HEK293 (cell line): ENCODE data around the gene CHN1.

Source experiments
- CTCF ChIA-PET: fragments of 350-600 bp; formaldehyde crosslinking; extraction: SDS; loops from one replicate; lab custom pipeline; 2021; ENCODE audit warnings: antibody characterized with exemption; lab: Yijun Ruan, JAX
- POLR2A ChIA-PET: fragments of 300-600 bp; formaldehyde crosslinking; extraction: SDS; loops from one replicate; lab custom pipeline; 2020; ENCODE audit warnings: antibody characterized with exemption, inconsistent platforms; lab: Yijun Ruan, JAX
- H3K27ac ChIP-seq: fragments of 200-500 bp; sonication (Bioruptor generic); 2 replicates; pipeline ENCODE4 v1.5.1; 2014; ENCODE audit warnings: low read depth, low read length, control low read depth, inconsistent platforms; ENCODE audit errors: extremely low read depth
- H3K36me3 ChIP-seq, 2 experiments: fragments of 200-500 bp in 1 of 2; sonication (Bioruptor generic) in 1 of 2; 1 replicate in 1 of 2; 2 replicates in 1 of 2; pipeline ENCODE4 v1.5.1; 2014 to 2017; ENCODE audit warnings: inconsistent platforms in 2 of 2, low read length in 2 of 2; ENCODE audit not compliant: control insufficient read depth in 2 of 2, insufficient read depth in 1 of 2
- H3K4me1 ChIP-seq: fragments of 200-500 bp; sonication (Bioruptor generic); 2 replicates; pipeline ENCODE4 v1.5.1; 2014; ENCODE audit warnings: mild to moderate bottlenecking, low read length, inconsistent platforms; ENCODE audit not compliant: control insufficient read depth, insufficient read depth
- H3K4me3 ChIP-seq: 2 replicates; pipeline ENCODE4 v1.5.1; 2011; ENCODE audit warnings: low read depth, mild to moderate bottlenecking, control low read depth, low read length, moderate library complexity
- H3K9me3 ChIP-seq: fragments of 200-500 bp; sonication (Bioruptor generic); 2 replicates; pipeline ENCODE4 v1.5.1; 2014; ENCODE audit warnings: low read depth, low read length, inconsistent platforms; ENCODE audit not compliant: control insufficient read depth, insufficient read depth
- CTCF ChIP-seq: fragments of 450-650 bp; formaldehyde crosslinking; IDR thresholded peaks from 2 replicates; pipeline ENCODE4 v1.5.1; 2016; ENCODE audit warnings: missing biosample characterization, missing genetic modification characterization
- GLI2 ChIP-seq: fragments of 450-650 bp; formaldehyde crosslinking; IDR thresholded peaks from 2 replicates; pipeline ENCODE4; 2017; ENCODE audit warnings: missing biosample characterization, missing genetic modification characterization, low read depth, borderline replicate concordance
- KLF10 ChIP-seq: fragments of 450-650 bp; IDR thresholded peaks from 2 replicates; pipeline ENCODE4 v1.5.1; 2018; ENCODE audit warnings: missing biosample characterization, mild to moderate bottlenecking, missing genetic modification characterization
- RBAK ChIP-seq: fragments of 450-650 bp; formaldehyde crosslinking; IDR thresholded peaks from 2 replicates; pipeline ENCODE4 v1.5.1; 2016; ENCODE audit warnings: missing biosample characterization, missing genetic modification characterization
- SP3 ChIP-seq: fragments of 450-650 bp; formaldehyde crosslinking; IDR thresholded peaks from 2 replicates; pipeline ENCODE4 v1.5.1; 2016; ENCODE audit warnings: missing biosample characterization, missing genetic modification characterization
- ZFHX2 ChIP-seq: fragments of 450-650 bp; formaldehyde crosslinking; conservative IDR thresholded peaks from 2 replicates; pipeline ENCODE4 v1.5.1; 2016; ENCODE audit warnings: missing biosample characterization, missing genetic modification characterization
- ZNF114 ChIP-seq: fragments of 450-650 bp; formaldehyde crosslinking; IDR thresholded peaks from 2 replicates; pipeline ENCODE4 v1.5.0; 2017; ENCODE audit warnings: missing biosample characterization, missing genetic modification characterization
- ZNF202 ChIP-seq: fragments of 450-650 bp; formaldehyde crosslinking; IDR thresholded peaks from 2 replicates; pipeline ENCODE4 v1.5.1; 2016; ENCODE audit warnings: missing biosample characterization, missing genetic modification characterization, borderline replicate concordance
- ZNF280C ChIP-seq: fragments of 450-650 bp; formaldehyde crosslinking; IDR thresholded peaks from 2 replicates; pipeline ENCODE4 v1.5.1; 2016; ENCODE audit warnings: missing biosample characterization, missing genetic modification characterization
- ZNF302 ChIP-seq: fragments of 450-650 bp; formaldehyde crosslinking; IDR thresholded peaks from 2 replicates; pipeline ENCODE4 v1.5.1; 2016; ENCODE audit warnings: missing biosample characterization, missing genetic modification characterization, low read depth
- ZNF311 ChIP-seq: fragments of 450-650 bp; formaldehyde crosslinking; IDR thresholded peaks from 2 replicates; pipeline ENCODE4 v1.5.1; 2017; ENCODE audit warnings: missing biosample characterization, missing genetic modification characterization, borderline replicate concordance
- ZNF341 ChIP-seq: fragments of 450-650 bp; formaldehyde crosslinking; IDR thresholded peaks from 2 replicates; pipeline ENCODE4; 2016; ENCODE audit warnings: low read depth, missing biosample characterization, missing genetic modification characterization
- ZNF404 ChIP-seq: fragments of 450-650 bp; formaldehyde crosslinking; IDR thresholded peaks from 2 replicates; pipeline ENCODE4 v1.5.1; 2017; ENCODE audit warnings: missing biosample characterization, missing genetic modification characterization
- ZNF423 ChIP-seq: fragments of 450-650 bp; formaldehyde crosslinking; IDR thresholded peaks from 2 replicates; pipeline ENCODE4 v1.5.1; 2016; ENCODE audit warnings: missing biosample characterization, missing genetic modification characterization
- ZNF501 ChIP-seq: fragments of 450-650 bp; formaldehyde crosslinking; IDR thresholded peaks from 2 replicates; pipeline ENCODE4 v1.5.1; 2016; ENCODE audit warnings: missing biosample characterization, missing genetic modification characterization
- ZNF529 ChIP-seq: fragments of 450-650 bp; formaldehyde crosslinking; IDR thresholded peaks from 2 replicates; pipeline ENCODE4 v1.5.1; 2017; ENCODE audit warnings: missing genetic modification characterization, missing biosample characterization; ENCODE audit not compliant: insufficient replicate concordance
- ZNF548 ChIP-seq: fragments of 450-650 bp; formaldehyde crosslinking; IDR thresholded peaks from 2 replicates; pipeline ENCODE4 v1.5.1; 2016; ENCODE audit warnings: missing biosample characterization, missing genetic modification characterization
- ZNF561 ChIP-seq: fragments of 450-650 bp; IDR thresholded peaks from 2 replicates; pipeline ENCODE4 v1.5.1; 2018; ENCODE audit warnings: missing biosample characterization, missing genetic modification characterization, borderline replicate concordance
- ZNF571 ChIP-seq: fragments of 450-650 bp; formaldehyde crosslinking; IDR thresholded peaks from 2 replicates; pipeline ENCODE4 v1.5.0; 2017; ENCODE audit warnings: missing biosample characterization, missing genetic modification characterization
- ZNF624 ChIP-seq: fragments of 450-650 bp; formaldehyde crosslinking; IDR thresholded peaks from 2 replicates; pipeline ENCODE4 v1.5.1; 2017; ENCODE audit warnings: missing biosample characterization, missing genetic modification characterization
- ZNF747 ChIP-seq: fragments of 450-650 bp; formaldehyde crosslinking; IDR thresholded peaks from 2 replicates; pipeline ENCODE4 v1.5.1; 2016; ENCODE audit warnings: missing biosample characterization, missing genetic modification characterization
- ZNF777 ChIP-seq: fragments of 450-650 bp; formaldehyde crosslinking; IDR thresholded peaks from 2 replicates; pipeline ENCODE4 v1.5.1; 2017; ENCODE audit warnings: missing biosample characterization, missing genetic modification characterization, borderline replicate concordance
- TF ChIP-seq, protein P1 (sequence below): IDR thresholded peaks from 2 replicates; pipeline ENCODE4 v1.6.1; 2011; ENCODE audit warnings: mild to moderate bottlenecking, low read depth, low read length, borderline replicate concordance
- TF ChIP-seq, protein P2 (sequence below): fragments of 450-650 bp; formaldehyde crosslinking; IDR thresholded peaks from 2 replicates; pipeline ENCODE4 v1.5.0; 2017; ENCODE audit warnings: missing biosample characterization, missing genetic modification characterization, borderline replicate concordance

Gene CHN1

GRCh38 chr2:174771136-174771535 is 234.0 kb downstream of the CHN1 start (continued):
- TF ChIP-seq KLF10 (tag by site-specific recombination) (no peak), ZNF529 (no peak), CTCF (tag by site-specific recombination) (no peak), ZNF311 (tag by site-specific recombination) (no peak), GLI2 (tag by site-specific recombination) (no peak)

DNA sequence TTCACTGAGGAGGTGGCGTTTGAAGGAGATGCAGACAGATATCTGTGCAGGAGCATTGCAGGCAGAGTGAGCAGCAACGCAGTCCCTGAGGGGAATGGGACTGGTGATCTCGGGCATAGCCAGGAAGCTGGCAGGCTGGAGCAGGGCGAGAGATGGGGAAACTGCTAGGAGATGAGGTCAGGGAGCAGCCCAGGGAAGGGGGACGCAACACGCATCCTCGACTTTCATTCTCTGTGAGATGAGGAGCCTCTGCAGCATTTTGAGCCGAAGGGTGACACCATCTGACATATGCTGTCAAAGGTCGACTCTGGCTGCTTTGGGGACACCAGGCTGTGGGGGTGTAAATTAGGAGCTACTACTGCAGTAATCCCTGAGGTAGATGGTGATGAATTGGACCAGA is 236.6 kb downstream of the CHN1 start:
- H3K27ac ChIP-seq, result no peak overlapping the region
- H3K9me3 ChIP-seq, result no peaks in the 10 kb centered on the region
- no peaks in the 10 kb centered on the region; the same call in 1 of the 2 replicates for H3K4me1 ChIP-seq
- CTCF ChIA-PET, result interaction anchor here (0.6 to 1.3 kb wide), 6 partner anchors 19 to 1915 kb away, joined by 3 to 5 read pairs (median 4); no protein-coding TSS in a partner anchor
- TF ChIP-seq ZNF341 (tag by site-specific recombination) (no peak), ZFHX2 (tag by site-specific recombination) (no peak), ZNF423 (tag by site-specific recombination) (no peak), ZNF202 (tag by site-specific recombination) (no peak), ZNF280C (tag by site-specific recombination) (no peak), ZNF561 (tag by site-specific recombination) (no peak), ZNF114 (tag by site-specific recombination) (no peak), ZNF548 (tag by site-specific recombination) (no peak), ZNF501 (tag by site-specific recombination) (no peak), ZNF404 (tag by site-specific recombination) (no peak), ZNF624 (no peak), ZNF571 (tag by site-specific recombination) (no peak), ZNF747 (tag by site-specific recombination) (no peak), ZNF302 (tag by site-specific recombination) (no peak), SP3 (tag by site-specific recombination) (no peak), RBAK (tag by site-specific recombination) (no peak), ZNF777 (no peak)
- TF ChIP-seq, protein P1, sequence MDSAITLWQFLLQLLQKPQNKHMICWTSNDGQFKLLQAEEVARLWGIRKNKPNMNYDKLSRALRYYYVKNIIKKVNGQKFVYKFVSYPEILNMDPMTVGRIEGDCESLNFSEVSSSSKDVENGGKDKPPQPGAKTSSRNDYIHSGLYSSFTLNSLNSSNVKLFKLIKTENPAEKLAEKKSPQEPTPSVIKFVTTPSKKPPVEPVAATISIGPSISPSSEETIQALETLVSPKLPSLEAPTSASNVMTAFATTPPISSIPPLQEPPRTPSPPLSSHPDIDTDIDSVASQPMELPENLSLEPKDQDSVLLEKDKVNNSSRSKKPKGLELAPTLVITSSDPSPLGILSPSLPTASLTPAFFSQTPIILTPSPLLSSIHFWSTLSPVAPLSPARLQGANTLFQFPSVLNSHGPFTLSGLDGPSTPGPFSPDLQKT, result no peak
- TF ChIP-seq, protein P2, sequence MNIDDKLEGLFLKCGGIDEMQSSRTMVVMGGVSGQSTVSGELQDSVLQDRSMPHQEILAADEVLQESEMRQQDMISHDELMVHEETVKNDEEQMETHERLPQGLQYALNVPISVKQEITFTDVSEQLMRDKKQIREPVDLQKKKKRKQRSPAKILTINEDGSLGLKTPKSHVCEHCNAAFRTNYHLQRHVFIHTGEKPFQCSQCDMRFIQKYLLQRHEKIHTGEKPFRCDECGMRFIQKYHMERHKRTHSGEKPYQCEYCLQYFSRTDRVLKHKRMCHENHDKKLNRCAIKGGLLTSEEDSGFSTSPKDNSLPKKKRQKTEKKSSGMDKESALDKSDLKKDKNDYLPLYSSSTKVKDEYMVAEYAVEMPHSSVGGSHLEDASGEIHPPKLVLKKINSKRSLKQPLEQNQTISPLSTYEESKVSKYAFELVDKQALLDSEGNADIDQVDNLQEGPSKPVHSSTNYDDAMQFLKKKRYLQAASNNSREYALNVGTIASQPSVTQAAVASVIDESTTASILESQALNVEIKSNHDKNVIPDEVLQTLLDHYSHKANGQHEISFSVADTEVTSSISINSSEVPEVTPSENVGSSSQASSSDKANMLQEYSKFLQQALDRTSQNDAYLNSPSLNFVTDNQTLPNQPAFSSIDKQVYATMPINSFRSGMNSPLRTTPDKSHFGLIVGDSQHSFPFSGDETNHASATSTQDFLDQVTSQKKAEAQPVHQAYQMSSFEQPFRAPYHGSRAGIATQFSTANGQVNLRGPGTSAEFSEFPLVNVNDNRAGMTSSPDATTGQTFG (tag by site-specific recombination), result no peak
- POLR2A ChIA-PET, result no interaction called here
- H3K36me3 ChIP-seq, result no peaks in the 10 kb centered on the region
- no peak overlapping the region for H3K4me3 ChIP-seq
